HG03460 (cell line): Measurements from ENCODE around the gene RCSD1.
"Not testable (repeated sequence)": the region's sequence is repeated elsewhere in the genome, so short reads cannot be mapped to it uniquely, and the experiment has no call there.

Experiments
- ATAC-seq: cut with Tn5 transposase; IDR thresholded peaks from one replicate; pipeline ENCODE4 v1.9.1; 2021; ENCODE audit not compliant: unreplicated experiment

Gene RCSD1

GRCh38 chr1:167710836-167711235 is 80.8 kb downstream of the RCSD1 start:
- ATAC-seq, result no peak

GRCh38 chr1:167711797-167712196 is 81.8 kb downstream of the RCSD1 start:
- no peak for ATAC-seq

GRCh38 chr1:167713330-167714081 is 83.5 kb downstream of the RCSD1 start:
- no peak for ATAC-seq

- ATAC-seq, result peak; percentile 48
These were observed 84.0 kb downstream of the RCSD1 start for GRCh38 chr1:167714098-167714438.

- peak; percentile 53 for ATAC-seq
These were observed 84.6 kb downstream of the RCSD1 start for GRCh38 chr1:167714439-167715156.

- ATAC-seq, result peak; percentile 36
These were observed 85.3 kb downstream of the RCSD1 start for GRCh38 chr1:167715157-167715999.

GRCh38 chr1:167716000-167716271 is 85.9 kb downstream of the RCSD1 start:
- ATAC-seq, result no peak

- ATAC-seq, result no peak
These were observed 87.3 kb downstream of the RCSD1 start for GRCh38 chr1:167717351-167717750.

- ATAC-seq, result no peak
These were observed 89.1 kb downstream of the RCSD1 start for GRCh38 chr1:167718914-167719691.

GRCh38 chr1:167719715-167720421 is 89.8 kb downstream of the RCSD1 start:
- not testable (repeated sequence) for ATAC-seq

- no peak for ATAC-seq
These were observed 91.1 kb downstream of the RCSD1 start for GRCh38 chr1:167720965-167721616.

GRCh38 chr1:167721617-167722151 is 91.7 kb downstream of the RCSD1 start, which contains the start of gene MPZL1:
Gene MPZL1, plus strand, starts transcription at chr1:167721982. Its CDS starts 170 bp downstream, at chr1:167722152.
- peak; percentile 88 for ATAC-seq

- ATAC-seq, result peak; percentile 25
These were observed 92.3 kb downstream of the RCSD1 start for GRCh38 chr1:167722152-167722869.

GRCh38 chr1:167722870-167723251 is 92.8 kb downstream of the RCSD1 start:
- no peak for ATAC-seq

- no peak for ATAC-seq
These were observed 93.8 kb downstream of the RCSD1 start for GRCh38 chr1:167723707-167724323.

GRCh38 chr1:167726008-167726407 is 96.0 kb downstream of the RCSD1 start:
- no peak for ATAC-seq

GRCh38 chr1:167728818-167729410 is 98.9 kb downstream of the RCSD1 start:
- ATAC-seq, result no peak

GRCh38 chr1:167734227-167734626 is 104.2 kb downstream of the RCSD1 start:
- no peak for ATAC-seq
